ENCODE results near the gene CDON.

DNA sequence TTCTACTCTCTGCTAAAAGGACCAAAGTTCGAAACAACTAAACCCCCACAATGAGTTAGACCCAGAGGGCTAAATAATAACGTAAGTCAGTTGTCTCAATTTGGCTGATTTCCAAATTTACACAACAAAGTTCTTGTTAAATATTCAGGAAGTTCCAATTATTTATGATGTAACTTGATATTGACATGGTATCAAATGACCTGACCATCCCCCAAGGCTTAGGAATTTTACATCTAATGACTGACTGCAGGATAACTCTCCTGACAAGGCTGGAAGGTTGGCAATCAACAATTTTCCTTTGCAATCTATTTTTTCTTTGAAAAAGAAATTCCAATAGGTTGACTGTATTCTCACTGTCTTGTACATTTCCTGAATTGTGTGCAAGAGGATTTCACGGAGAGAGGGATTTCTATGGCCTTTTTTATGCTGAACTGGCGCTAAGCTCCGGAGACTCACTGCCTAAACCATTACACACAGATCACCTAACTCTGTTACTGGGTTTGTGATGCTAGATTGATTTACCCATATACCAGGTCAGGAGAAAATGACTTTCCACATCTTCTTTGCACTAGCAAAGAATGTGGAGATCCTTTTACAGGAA is 9.6 kb upstream of the CDON start:
- TF ChIP-seq CTCF (IDR thresholded peaks at IDR 0.05) (no peak), ATF1 (CRISPR knock-in tag; IDR thresholded peaks at IDR 0.05) (no peak), E2F1 (CRISPR knock-in tag; IDR thresholded peaks at IDR 0.05) (no peak), MYBL2 (CRISPR knock-in tag; IDR thresholded peaks at IDR 0.05) (no peak), PREB (CRISPR knock-in tag; IDR thresholded peaks at IDR 0.05; ENCODE audit: borderline replicate concordance) (no peak), ZNF317 (CRISPR knock-in tag; IDR thresholded peaks at IDR 0.05; ENCODE audit: borderline replicate concordance, low read depth) (no peak), ZNF416 (CRISPR knock-in tag; IDR thresholded peaks at IDR 0.05) (no peak)
- TF ChIP-seq, protein P1, sequence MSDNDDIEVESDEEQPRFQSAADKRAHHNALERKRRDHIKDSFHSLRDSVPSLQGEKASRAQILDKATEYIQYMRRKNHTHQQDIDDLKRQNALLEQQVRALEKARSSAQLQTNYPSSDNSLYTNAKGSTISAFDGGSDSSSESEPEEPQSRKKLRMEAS (CRISPR knock-in tag; IDR thresholded peaks at IDR 0.05) = no peak
